KMS-11 (cell line): ENCODE measurements around the gene UBN1.

Experiments
- H2AFZ ChIP-seq: fragments of 200-600 bp; sonication (generic); 2 replicates; pipeline ENCODE4 v1.6.1; 2016; ENCODE audit warnings: antibody characterized with exemption, mixed run types, low read depth
- H3K27ac ChIP-seq: fragments of 200-600 bp; sonication (generic); 2 replicates; pipeline ENCODE4 v1.6.1; 2016; ENCODE audit warnings: mild to moderate bottlenecking, mixed run types
- H3K27me3 ChIP-seq: fragments of 200-600 bp; sonication (generic); 2 replicates; pipeline ENCODE4 v1.6.1; 2017; ENCODE audit warnings: mild to moderate bottlenecking, low read depth, mixed run types, moderate library complexity; ENCODE audit not compliant: insufficient read depth
- H3K36me3 ChIP-seq: fragments of 200-600 bp; sonication (generic); 2 replicates; pipeline ENCODE4 v1.6.1; 2017; ENCODE audit warnings: mild to moderate bottlenecking, mixed run types; ENCODE audit not compliant: insufficient read depth
- H3K4me1 ChIP-seq: fragments of 200-600 bp; sonication (generic); 2 replicates; pipeline ENCODE4 v1.6.1; 2016; ENCODE audit warnings: mild to moderate bottlenecking, low read depth, mixed run types; ENCODE audit not compliant: poor library complexity, severe bottlenecking
- H3K4me2 ChIP-seq: fragments of 200-600 bp; sonication (generic); 2 replicates; pipeline ENCODE4 v1.7.0; 2016; ENCODE audit warnings: mild to moderate bottlenecking, mixed run types
- H3K4me3 ChIP-seq: fragments of 200-600 bp; sonication (generic); IDR thresholded peaks from 2 replicates; pipeline ENCODE4 v1.6.1; 2017; ENCODE audit warnings: low read depth, low read length, mixed read lengths; ENCODE audit not compliant: insufficient read depth
- H3K79me2 ChIP-seq: fragments of 200-600 bp; sonication (generic); 2 replicates; pipeline ENCODE4 v1.6.1; 2016; ENCODE audit warnings: low read depth, mixed run types; ENCODE audit not compliant: insufficient read depth
- H3K9ac ChIP-seq: fragments of 200-600 bp; sonication (generic); 2 replicates; pipeline ENCODE4 v1.6.1; 2016; ENCODE audit warnings: mild to moderate bottlenecking, mixed run types
- H4K20me1 ChIP-seq: fragments of 200-600 bp; sonication (generic); 2 replicates; pipeline ENCODE4 v1.6.1; 2016; ENCODE audit warnings: mild to moderate bottlenecking, mixed run types; ENCODE audit not compliant: insufficient read depth
- CTCF ChIP-seq: fragments of 200-600 bp; sonication (generic); conservative IDR thresholded peaks from 2 replicates; pipeline ENCODE4 v1.6.1; 2017; ENCODE audit warnings: low read depth, mild to moderate bottlenecking, antibody characterized with exemption, low read length, moderate library complexity, mixed read lengths

Gene UBN1

DNA sequence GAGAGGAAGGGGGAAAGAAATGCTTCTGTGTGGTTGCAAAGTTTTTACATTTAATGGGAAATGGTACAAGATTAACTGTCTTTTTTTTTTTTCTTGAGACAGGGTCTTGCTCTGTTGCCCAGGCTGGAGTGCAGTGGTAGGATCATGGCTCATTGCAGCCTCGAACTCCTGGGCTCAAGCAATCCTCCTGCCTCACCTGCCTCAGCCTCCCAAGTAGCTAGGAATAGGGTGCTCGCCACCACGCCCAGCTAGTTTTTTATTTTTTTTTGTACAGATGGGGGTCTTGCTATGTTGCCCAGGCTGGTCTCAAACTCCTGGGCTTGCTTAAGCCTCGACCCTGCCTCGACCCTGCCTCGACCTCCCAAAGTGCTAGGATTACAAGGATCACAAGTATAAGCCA, 41.0 kb upstream of the UBN1 start:
- Histone ChIP-seq H3K79me2 (no peaks in the 10 kb centered on the region), H3K4me1 (peaks cover 8% of the 10 kb centered on the region), H3K27me3 (no peaks in the 10 kb centered on the region), H3K9ac (no peak overlapping the region), H2AFZ (no peak overlapping the region), H4K20me1 (no peaks in the 10 kb centered on the region), H3K4me3 (no peak overlapping the region), H3K4me2 (no peak overlapping the region), H3K27ac (no peak overlapping the region), H3K36me3 (peaks cover 8% of the 10 kb centered on the region; the same call in 1 of the 2 replicates)
- TF ChIP-seq CTCF: no peak

DNA sequence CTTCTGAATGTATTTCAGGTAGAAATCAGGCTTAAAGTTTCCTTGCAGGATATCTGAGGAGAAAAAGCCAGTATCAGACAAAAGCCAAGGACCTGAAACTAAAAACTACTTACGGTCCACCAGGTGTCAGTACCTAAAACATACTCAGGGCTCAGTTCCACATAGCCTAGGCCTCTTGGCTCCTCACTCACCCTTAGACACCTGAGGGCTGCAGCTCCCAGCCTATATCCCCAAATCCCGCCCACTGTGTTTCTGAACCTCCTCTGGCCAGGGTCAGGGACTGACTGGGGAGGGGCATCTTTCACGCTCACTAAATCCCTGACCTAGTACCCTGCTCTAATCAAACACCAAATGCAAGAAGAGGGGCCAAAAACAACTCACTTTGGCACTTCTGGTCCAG, 36.0 kb upstream of the UBN1 start:
- Histone ChIP-seq H3K4me3 (no peak overlapping the region), H3K36me3 (peaks cover 26% of the 10 kb centered on the region; the same call in 1 of the 2 replicates)

DNA sequence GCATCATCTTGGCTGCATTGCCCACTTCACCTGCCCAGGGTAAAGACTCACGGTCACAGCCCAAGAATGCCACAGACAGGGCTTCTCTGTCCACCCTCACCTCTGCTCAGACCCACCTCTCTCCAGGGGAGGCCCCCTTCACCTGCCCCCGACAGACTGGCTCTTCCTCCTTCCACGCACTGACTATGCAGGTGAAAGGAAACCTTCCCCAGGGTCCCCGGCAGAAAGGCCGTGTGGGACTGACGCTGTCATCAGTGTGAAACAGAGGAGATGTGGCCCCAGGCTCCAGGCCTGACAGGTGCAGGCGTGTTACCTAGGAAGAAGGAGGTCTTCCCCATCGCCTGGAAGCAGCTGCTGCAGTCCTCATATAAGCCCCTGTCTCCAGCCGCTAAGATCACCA, 35.5 kb upstream of the UBN1 start:
- no peaks in the 10 kb centered on the region for H3K79me2 ChIP-seq
- H3K36me3 ChIP-seq: peaks cover 27% of the 10 kb centered on the region; the same call in 1 of the 2 replicates
- H3K9ac ChIP-seq: no peak overlapping the region
- no peaks in the 10 kb centered on the region for H3K27me3 ChIP-seq
- H4K20me1 ChIP-seq: no peaks in the 10 kb centered on the region
- no peak overlapping the region for H3K27ac ChIP-seq
- H2AFZ ChIP-seq: no peak overlapping the region
- H3K4me2 ChIP-seq: no peak overlapping the region
- H3K4me1 ChIP-seq: no peaks in the 10 kb centered on the region
- no peak for TF ChIP-seq CTCF
- H3K4me3 ChIP-seq: no peak overlapping the region

More for the DNA sequence above, 36.0 kb upstream of the UBN1 start:
- H3K4me1 ChIP-seq: no peaks in the 10 kb centered on the region
- no peaks in the 10 kb centered on the region for H3K79me2 ChIP-seq
- no peak overlapping the region for H3K4me2 ChIP-seq
- no peak for TF ChIP-seq CTCF
- no peaks in the 10 kb centered on the region for H4K20me1 ChIP-seq
- H3K27ac ChIP-seq: no peak overlapping the region
- H3K9ac ChIP-seq: no peak overlapping the region
- no peaks in the 10 kb centered on the region for H3K27me3 ChIP-seq
- H2AFZ ChIP-seq: no peak overlapping the region

DNA sequence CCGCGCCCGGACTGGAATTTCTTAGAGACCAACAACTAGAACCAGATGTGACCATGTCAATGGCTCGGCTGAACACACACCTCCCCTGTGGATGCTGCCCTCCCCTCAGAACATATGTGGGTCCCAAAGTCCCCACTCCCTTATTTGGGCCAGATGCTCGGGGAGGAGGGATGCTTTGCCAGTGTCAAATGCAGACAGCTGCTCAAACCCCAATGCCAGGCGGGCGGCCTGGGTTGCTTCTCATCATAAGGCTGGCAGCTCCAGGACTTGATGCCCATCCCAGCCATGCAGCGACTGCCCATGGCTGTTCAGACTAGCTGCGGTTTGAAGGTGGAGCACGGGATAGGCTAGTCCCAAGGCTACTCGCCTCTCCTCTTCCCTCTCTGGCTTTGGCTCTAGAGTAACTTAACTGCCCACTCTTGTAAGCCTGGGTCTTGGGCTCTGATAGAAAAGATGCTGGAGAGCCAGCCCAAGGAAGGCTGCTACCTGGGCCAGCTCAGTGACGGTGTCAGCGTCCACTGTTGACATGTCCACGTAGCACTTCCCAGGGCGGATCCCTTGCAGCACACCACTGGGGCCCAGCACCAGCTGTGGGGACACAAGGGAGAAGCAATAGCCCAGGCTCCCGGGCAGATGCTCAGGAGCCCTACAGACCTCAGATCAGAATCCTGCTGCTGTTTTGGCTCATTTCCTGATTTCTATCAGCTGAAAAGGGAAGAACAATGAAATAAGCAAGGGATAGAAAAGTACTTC, 33.9 kb upstream of the UBN1 start:
- H3K9ac ChIP-seq: no peak overlapping the region
- no peak overlapping the region for H3K4me3 ChIP-seq
- peaks cover 19% of the 10 kb centered on the region; the same call in 1 of the 2 replicates for H3K36me3 ChIP-seq
- no peaks in the 10 kb centered on the region for H3K79me2 ChIP-seq
- H3K4me2 ChIP-seq: no peak overlapping the region
- no peaks in the 10 kb centered on the region for H4K20me1 ChIP-seq
- H3K4me1 ChIP-seq: no peaks in the 10 kb centered on the region
- no peak overlapping the region for H2AFZ ChIP-seq
- no peak overlapping the region for H3K27ac ChIP-seq
- no peak for TF ChIP-seq CTCF
- H3K27me3 ChIP-seq: no peaks in the 10 kb centered on the region
